Thyroid gland (tissue), 4 donors: Measurements from ENCODE around the gene CCL7.

Experiments
- CTCF ChIP-seq, 6 experiments: fragments of 200-600 bp in 3 of 6; fragments of 450-650 bp in 3 of 6; sonication (generic) in 3 of 6; IDR thresholded peaks; one replicate each; pipeline ENCODE4 v1.5.1; 2016 to 2019; ENCODE audit warnings: antibody characterized with exemption in 6 of 6, mild to moderate bottlenecking in 2 of 6, inconsistent platforms in 1 of 6, moderate library complexity in 1 of 6
- POLR2A ChIP-seq, 2 donors: fragments of 450-650 bp; IDR thresholded peaks; one replicate each; pipeline ENCODE4 v1.6.1; 2017; ENCODE audit warnings: antibody characterized with exemption in 2 of 2, mild to moderate bottlenecking in 2 of 2, moderate library complexity in 1 of 2

- no peak for TF ChIP-seq CTCF (IDR thresholded peaks at IDR 0.05)
- TF ChIP-seq POLR2A (IDR thresholded peaks at IDR 0.05) = no peak
Measured at GRCh38 chr17:34226744-34227034, 43.3 kb upstream of the CCL7 start.
